GM18858 (cell line): ENCODE measurements around the gene TIAM2.
"Not testable (repeated sequence)": the region's sequence is repeated elsewhere in the genome, so short reads cannot be mapped to it uniquely, and the experiment has no call there.

Source experiments
- ATAC-seq: cut with Tn5 transposase; IDR thresholded peaks from one replicate; pipeline ENCODE4 v1.9.1; 2021; ENCODE audit not compliant: unreplicated experiment

Gene TIAM2

DNA sequence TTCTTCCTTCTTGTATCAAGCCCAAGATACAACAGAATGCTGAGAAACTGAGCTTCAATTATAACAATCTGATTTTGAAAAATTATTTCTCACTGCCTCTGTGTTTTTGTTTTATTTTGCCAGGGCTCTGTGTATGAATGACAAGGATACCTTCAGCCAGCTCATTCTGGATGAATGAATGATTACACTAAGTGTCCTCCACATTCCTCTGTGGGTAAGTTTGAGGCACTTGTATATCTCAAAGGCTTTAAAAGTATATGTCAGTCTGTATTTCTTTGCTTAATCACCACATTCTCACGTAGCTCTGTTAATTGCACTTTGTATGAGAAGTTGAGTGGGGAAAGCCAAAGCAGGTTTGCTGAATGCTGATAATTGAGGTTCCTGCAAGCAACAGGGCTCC, 95.1 kb downstream of the TIAM2 start:
- no peak for ATAC-seq

DNA sequence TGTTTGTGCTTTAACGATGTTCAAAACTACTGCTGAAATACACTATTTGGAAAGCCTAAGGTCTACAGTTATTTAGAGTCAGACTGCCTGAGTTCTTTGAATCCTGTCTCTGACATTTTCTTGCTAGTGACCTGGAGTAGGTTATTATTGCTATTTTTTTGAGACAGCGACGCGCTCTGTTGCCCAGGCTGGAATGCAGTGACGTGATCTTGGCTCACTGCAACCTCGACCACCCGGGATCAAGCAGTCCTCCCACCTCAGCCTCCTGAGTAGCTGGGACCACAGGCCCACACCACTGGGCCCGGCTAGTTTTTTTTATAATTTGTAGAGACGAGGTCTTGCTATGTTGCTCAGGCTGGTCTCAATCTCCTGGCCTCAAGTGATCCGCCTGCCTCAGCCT, 96.6 kb downstream of the TIAM2 start:
- ATAC-seq: no peak

DNA sequence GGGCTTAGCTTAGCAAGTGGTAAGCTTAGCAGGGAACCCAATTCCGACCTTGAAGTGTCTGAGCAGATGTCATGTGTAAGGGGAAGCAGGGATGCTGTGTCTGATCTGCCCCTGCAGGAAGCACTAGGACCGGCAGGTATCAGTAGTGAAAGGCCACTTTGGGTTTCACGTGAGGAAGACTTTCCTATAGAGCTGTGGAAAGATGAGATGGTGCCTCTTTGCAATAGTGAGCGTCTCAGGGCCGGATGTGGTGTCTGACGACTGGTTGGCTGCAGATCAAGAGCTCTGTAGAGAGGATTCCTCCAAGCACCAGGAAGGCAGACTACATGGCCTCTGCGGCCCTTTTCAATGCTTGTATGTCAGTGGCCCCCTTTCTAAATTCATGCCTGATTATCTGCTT, 98.3 kb downstream of the TIAM2 start:
- ATAC-seq: no peak

DNA sequence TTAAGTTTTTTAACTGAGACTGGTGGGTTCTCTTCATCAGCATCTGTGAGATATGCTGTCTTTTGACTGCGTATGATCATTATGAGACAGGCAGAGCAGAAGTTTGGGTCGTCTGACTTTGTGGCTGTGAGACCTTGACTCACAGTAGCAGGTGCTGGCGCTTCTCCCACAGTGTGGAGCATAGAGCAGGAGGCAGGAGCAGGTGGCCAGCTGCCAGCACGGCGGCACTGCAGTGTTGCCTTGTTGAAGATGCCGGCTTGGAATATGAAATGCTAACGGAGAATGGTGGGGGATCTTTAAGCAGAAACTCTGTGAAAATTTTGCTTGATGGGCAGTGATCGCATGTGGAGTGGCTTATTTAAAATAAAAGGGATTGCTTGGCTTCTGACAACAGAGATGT, 105.0 kb downstream of the TIAM2 start:
- ATAC-seq: no peak

DNA sequence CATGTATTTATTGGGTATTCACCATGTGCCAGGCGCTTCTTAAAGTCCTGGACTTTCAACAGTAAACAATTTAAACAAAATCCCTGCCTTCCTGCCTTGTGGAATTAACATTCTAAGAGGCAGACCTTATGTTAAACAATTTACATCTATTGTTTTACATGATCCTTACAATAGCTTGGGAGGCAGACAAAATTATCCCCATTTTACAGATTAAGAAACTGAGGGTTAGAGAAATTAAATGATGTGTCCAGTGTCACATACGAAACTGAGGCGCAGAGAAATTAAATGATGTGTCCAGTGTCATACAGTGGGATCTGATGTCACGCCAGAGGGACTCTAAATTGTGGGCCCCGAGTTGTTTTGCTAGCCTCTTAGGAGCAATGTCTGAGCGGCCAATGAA, 105.5 kb downstream of the TIAM2 start:
- no peak for ATAC-seq

DNA sequence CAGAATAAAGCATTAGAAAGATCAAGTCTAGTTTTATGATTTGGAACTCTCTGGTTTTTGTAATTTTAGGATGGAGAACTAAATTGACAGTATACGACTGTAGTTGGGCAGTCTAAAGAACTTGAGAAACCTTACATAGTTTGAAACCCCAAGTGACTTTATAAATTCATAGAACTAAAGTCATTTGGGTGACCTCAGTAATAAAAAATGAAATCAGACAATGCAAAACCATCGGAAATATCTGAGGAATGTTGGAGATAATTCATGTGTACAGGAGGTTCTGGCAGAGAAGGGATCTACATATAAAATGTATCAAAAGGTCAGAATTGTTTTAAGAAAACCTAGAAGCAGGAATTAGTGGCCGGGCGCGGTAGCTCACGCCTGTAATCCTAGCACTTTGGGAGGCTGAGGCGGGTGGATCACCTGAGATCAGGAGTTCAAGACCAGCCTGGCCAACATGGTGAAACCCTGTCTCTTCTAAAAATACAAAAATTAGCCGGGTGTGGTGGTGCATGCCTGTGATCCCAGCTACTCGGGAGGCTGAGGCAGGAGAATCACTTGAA, 108.0 kb downstream of the TIAM2 start:
- not testable (repeated sequence) for ATAC-seq

DNA sequence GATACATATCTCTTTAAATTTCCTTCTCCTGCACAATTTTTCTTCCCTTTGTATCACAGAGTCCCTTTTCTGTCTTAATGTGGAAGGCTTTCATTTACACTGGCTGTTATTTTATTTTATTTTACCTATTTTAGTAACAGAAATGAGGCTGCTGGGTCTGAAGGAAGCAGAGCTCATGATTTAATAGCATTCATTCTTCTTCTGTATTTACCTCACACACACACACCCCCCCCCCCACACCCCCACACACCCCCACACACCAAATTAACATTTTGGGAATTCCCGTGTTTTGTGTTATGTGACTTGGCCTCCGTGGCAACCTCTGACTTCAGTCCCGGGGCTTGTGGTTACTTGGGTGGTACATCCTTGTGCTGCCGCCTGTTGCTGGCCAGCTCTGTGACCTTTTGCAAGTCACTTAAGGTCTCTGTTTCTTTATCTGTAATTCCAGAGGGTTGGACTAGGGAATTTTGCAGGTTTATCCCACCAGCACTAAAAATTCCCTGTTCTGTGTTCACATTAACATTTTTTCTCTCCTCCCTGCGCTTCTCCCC, 108.8 kb downstream of the TIAM2 start:
- no peak for ATAC-seq

DNA sequence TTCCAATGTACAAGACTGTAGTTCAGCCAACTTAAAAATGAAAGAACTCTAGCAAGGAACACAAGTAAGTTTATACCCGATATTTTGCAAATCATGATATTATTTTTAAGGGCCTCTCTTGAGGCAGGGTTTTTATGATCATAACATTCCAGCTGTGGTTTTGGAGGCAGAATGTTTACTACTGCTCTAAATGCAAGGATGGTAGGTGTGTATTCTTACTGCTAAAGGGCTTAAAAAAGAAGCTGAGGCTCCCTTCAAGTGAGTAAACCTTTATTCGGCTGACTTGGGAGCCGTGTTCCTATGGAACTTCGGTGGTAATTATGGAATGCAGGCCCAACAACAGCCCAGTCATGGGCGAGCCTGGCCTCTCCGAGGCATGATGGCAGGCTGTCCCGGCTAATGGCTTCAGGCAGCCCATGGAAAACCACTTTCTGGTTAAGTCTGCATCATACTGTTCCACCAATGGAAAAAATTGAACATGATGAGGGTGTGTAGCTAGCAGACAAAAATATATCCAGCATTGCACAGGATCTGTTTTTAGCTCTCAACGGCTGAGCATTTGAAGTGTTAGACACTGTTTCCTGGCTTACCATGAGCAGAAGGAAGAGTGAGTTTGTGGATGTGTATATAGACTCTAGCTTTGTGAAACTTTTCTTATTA, 111.5 kb downstream of the TIAM2 start:
- no peak for ATAC-seq

DNA sequence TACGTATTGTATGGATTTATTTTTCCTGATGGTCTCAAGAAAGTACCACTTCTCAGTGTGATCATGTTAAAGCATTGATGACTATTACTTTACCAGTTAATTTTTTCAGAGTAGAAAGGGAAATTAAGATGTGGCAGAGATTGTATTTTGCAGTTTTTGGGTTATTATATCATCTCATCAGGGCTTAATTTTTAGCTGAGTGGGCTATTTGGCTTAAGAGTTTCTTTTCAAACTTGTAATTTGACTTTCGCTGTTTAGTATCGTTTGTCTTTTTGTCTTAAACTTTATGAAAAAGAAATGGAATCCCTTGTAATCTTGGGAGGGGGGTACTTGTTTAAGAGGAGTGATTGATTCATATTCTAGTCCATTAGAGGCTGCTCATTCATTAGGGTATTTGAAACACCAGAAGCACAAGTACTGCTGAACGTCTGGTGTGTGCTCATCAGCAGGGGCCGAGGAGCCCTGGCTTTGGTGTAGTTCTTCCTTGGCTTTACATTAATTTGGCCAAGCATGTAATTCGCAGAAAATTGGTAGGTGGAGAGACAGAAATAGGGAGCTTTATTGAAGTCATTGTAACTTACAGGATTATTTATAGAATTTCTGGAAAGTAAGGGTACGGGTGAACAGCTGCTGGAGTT, 112.4 kb downstream of the TIAM2 start:
- no peak for ATAC-seq

DNA sequence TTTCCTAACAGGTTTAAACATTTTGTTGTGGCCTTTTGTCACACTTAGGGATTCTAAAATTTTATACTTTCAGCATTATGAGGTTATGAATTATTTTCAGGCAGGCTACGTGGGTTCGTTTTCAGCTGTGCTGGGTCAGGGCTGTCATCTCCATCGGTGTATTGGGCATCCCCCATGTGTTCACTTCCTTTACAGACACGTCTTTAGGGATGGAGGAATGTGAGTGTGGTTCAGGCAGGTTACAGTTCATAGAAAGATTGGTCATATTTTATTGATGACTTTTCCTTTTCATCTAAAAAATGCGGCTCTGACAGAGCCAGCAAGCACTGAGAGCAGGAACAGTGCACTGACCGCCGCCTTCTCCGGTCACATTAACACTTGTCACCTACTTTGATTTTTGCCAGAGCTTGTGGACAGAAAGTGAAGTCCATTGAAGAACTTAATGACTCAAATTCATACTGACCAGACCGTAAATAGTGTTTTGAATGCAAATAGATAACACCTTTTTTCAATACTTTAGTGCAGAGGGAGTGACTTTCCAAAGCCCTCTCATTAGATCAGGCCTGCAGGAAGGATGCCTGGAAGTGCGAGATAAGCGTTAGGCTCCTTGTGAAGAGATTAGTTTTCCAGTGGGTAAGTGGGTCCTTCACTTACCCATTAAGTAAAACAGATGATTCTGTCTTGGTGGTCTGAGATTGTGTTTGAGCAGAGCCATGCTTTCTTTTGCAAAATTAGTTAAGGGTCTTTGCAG, 113.1 kb downstream of the TIAM2 start:
- ATAC-seq: no peak

DNA sequence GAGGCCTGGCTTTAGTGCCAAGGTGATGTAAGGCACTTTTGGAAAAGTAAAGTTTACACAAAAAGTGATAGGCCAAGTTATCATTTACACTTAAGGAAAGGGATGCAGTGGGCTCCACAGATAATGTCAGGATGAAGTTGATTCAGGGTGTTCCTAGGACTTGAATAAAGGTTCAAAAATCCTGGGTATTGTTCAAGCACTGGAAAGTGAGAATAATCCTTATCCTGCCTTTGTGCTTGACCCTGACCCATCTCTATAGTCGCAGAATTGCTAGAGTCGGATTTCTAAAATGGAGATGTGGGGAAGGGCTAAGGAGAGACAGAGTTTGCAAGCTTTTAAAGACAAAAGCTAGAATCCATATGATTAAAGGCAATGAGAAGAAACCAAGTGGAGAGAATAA, 115.6 kb downstream of the TIAM2 start:
- ATAC-seq: no peak

DNA sequence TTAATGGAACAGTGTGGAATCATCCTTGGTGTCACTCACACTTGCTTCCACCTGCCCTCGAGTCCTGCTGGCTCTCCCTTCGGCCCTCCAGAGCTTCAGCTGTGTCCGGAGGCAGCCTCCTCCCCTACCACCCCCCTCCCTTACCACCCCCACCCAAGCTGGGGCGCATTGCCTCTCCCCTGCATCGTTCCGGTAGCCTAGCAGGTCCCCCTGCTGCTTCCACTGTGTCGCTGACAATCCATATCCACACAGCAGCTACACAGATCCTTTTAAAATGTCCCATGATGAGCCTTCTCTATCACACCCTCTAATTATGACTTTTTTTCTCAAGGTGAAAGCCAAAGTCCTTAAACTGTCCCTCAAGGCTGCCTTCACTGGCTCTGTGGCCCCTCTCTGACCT, 117.6 kb downstream of the TIAM2 start:
- ATAC-seq: no peak

DNA sequence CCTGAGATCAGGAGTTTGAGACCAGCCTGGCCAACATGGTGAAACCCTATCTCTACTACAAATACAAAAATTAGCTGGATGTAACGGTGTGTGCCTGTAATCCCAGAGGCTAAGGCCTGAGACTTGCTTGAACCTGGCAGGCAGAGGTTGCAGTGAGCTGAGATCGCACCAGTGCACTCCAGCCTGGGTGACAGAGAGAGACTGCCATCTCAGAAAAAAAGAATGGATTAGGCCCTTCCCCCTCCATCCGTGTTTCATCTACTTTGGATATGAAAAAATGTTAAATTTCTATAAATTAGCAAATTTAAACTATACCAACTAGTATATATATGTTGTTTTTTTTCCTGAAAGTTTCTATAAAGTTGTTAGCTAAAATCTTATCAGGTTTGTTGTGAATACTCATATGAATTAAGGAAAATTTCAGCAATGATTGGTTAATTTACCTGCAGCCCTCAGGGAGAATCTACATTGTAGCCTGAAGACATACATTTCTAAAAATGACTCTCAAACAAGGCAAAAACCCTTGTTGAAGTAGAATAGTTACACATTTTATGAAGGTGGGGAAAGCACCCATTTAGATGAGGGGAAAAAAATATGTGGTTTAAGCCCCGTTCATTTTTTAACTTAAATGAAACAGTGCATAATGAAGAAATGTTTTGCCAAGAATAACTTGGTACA, 120.9 kb downstream of the TIAM2 start:
- no peak for ATAC-seq

DNA sequence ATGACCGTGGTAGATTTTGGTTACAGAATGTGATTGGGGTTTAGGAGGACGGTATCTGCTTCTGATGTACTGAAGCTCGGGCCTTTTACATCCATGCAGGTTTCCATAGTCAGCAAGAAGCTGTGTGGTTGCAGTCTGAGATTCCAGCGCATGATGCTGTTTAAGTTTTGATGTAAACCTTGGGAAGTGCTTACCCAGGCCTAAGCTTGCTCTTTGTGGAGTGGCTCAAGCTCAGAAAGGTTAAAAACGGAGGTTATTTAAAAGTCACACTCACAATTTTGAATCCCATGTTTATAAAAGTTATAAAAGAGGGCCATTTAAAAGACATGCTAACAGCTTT, 121.4 kb downstream of the TIAM2 start:
- ATAC-seq: no peak

DNA sequence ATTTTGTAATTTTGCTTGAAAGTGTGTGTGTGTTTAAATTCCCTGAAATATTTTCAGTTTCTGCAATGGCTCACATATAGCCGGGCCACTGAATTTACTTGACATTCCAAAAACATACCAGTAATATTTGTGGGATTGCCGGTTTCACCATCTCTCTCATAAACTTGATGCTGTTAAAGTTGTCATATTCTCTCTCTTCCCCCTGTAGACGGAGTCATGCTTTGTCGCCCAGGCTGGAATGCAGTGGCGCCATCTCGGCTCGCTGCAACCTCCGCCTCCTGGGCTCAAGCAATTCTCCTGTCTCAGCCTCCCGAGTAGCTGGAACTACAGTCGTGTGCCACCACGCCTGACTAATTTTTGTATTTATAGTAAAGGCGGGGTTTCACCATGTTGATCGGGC, 122.1 kb downstream of the TIAM2 start:
- ATAC-seq: no peak

DNA sequence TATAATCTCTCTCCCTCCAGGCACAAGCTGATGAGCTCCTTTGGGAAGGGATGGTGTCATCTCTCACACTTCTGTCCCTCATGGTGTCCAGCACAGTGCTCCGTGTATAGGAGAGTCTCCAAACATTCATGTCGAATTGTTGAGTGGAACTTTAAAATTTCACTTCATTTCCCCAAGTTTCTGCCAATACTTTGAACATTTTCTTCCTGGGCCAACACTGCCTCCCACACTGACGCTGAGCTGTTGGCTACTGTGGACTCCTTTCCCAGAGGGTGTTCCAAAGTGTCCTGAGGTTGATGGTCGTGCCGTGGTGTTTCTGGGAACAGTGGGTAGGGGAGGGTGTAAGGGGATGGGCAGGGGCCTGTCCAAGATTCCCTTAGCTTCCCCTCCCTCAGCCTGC, 122.7 kb downstream of the TIAM2 start:
- no peak for ATAC-seq

DNA sequence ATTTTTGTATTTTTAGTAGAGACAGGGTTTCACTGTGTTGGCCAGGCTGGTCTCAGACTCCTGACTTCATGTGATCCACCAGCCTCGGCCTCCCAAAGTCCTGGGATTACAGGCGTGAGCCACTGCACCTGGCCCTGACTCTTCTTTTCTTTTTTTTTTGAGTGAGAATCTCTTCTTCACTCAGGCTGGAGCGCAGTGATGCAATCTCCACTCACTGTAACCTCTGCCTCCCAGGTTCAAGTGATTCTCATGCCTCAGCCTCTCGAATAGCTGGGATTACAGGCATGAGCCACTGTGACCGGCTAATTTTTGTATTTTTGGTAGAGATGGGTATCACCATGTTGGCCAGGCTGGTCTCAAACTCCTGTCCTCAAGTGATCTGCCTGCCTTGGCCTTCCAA, 124.1 kb downstream of the TIAM2 start:
- not testable (repeated sequence) for ATAC-seq

DNA sequence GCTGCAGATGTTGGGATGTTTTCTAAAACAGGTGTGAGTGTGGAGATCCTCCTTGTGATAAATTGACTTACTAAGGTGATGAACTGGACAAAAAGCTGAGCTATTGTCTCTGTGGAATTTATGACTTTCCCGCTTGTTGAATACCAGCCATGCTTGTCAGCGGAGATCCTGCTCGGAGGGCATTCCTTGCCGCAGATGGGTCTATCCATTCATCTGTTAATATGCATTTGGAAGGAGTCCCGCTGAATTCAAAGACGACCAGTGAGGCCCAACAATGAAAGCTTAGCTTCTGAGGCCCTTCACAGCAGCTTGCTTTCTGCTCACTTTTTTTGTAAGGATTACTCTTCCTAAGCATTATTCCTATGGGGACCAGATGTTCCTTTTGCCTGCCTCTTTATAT, 124.9 kb downstream of the TIAM2 start:
- ATAC-seq: no peak

DNA sequence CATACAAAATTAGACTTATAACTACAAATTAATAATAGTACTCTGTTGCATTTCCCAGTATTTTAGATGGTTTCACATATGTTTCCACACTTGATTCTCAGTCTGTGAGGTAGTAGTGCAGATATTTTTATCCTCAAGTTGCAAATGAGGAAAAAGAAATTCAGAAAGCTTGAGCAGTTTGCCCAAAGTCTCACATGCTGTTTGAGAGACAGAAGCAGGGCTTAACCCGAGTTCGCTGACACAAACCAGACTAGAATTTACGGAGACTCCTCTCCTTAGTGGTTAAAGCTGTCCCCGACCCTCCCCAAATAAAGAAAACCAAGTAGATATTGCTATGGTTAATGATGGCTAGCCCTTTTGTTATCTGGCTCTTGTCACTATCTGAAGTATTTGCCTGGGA, 126.2 kb downstream of the TIAM2 start:
- no peak for ATAC-seq

DNA sequence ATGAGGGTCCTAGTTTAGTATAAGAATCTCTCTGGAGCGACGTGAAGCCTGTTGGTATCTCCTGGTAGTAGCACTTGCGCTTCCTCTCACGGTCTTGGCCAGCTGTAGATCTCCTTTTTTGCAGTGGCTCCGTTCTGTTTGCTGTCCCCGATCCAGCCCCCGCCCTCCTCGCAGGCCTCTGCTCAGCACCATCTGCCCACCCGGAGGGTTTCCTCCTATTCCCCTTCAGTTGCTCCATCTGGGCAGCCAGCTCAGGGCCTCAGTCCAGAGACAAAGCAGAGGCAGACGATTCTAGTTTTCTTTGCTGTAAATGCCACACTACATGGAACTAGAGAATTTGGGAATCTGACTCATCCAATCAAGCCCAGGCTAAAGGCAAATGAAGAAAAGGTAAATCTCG, 126.6 kb downstream of the TIAM2 start:
- no peak for ATAC-seq

DNA sequence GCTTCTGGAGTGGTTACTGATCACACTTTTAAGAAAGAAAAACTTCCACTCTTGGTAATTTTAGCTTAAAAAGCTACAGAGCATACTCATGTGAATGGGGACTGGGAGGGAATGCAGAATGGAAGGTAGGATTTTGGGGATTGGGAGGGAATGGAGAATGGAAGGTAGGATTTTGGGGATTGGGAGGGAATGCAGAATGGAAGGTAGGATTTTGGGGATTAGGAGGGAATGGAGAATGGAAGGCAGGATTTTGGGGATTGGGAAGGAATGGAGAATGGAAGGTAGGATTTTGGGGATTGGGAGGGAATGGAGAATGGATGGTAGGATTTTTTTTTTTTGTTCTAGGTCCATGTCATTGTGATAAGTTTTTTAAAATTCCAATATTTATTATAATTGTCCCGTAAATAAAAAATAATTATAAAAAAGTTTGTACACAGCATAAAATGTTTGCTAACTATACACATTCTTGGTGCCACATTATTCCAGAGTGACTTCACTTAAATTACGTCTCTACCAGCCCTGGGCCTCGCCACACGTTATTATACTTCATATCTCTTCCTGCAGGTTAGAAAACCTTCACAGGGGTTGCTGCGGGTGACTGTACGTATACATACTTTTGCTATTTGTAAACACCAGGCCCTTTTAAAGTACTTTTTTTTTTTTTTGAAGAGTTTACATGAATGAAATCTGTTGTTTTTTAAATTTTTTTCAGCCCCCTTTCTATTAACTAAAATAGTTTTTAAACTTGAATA, 127.3 kb downstream of the TIAM2 start:
- no peak for ATAC-seq
